HG03103 (cell line): ENCODE results near the gene ZFHX2.
A peak's percentile ranks its signal among the peaks of the same experiment; 100 is the strongest.

Experiments
- ATAC-seq: cut with Tn5 transposase; IDR thresholded peaks from one replicate; pipeline ENCODE4 v1.9.1; 2021; ENCODE audit warnings: low read depth; ENCODE audit not compliant: unreplicated experiment

Gene ZFHX2

DNA sequence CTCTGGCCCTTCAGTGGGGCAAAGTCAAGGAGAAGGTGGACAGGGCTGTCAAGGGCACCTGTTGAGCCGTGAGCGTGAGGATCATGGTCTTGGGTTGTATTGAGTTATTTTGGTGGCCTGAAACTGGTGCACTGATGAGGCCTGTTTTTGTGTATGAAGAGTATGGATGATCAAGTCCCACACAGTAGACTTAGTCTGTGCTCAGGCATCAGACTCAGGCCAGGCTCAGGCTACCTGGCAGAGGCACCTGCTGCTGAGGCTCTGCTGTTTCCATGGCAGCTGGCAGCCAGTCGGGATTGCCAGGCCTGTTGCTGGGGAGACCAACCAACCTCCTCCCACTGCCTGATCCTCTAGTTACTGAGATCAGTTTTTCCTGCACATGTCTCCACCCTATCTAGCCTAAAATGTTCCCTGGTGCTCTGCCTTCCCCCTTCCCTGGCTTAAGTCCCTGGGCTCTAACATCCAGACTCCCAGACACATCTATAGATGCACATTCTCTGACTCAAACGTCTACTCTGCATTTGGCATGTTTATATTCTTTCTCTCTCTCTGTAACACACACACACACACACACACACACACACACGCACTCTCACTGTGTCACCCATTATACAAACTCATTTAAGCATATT is 21.9 kb upstream of the ZFHX2 start:
- no peak for ATAC-seq

DNA sequence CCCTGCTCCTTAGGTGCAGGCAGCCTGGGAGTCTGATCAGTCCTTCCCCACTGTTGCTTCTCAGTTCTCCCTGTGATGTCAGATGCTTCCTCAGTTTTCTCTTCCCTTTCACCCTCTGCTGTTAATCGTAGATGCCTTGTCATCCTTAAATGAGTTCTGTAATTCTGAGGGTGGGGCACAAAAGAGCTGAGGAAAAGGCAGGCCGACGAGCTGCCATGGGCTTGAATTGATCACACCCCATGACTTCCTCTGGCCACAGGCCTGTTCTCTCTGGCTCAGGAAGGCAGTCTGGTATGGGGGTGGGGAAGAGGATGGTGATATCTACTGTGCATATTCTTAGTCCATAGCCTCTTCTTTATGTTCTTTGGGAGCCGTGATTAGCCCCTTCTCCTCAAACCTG is 21.3 kb upstream of the ZFHX2 start:
- no peak for ATAC-seq

DNA sequence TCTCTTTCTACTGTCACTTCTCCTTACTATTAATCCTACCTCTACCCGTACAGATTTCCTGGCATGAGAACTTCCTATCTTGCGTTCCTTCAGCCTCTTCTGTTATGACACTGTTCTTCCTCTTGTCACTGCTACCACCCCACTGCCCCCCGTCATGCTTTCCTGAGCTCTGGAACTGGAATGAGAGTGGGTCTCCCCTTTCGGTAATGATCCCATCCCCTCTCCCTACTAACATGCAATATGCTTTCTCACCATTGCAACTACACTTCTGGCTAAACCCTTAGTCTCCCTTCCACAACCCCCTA is 20.9 kb upstream of the ZFHX2 start:
- no peak for ATAC-seq

DNA sequence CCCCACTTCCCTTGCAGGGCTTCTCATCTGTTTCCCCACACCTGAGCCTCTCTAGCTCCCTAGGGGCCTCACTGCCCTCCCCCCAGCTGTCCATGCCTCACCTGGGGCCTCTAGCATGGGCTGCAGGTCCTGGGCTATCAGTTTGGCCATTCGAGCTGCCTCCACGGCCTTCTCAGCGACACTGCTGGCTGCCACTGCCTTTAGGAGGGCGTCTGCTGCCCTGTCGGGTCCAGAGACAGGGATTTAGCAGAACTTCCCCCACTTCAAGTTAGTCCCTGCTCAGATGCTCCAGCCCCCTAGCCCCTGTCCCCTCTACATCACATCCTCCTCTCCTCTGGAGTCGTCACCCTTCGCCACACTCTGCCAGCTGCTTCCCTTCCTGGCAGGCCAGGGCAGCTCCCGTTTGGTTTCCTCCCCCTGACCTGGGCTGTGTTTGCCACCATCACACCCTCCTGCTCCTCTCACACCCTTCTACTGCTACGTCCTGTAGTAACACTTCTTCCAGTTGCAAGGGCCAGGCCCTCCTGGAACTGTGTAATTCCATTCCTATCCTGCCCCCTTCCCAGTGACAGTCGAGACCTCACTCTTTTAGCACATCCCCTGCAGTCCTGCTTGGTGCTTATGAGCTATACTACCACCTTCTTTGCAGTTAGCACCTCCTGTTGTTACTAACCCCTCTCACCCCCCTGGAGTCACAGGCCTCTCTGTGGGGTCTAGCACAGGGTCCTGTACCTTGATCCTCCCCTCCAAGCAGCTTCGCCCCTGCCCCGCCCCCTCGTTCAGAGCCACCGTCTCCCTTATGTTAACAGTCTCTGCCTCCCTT is 20.3 kb upstream of the ZFHX2 start:
- ATAC-seq, result no peak

DNA sequence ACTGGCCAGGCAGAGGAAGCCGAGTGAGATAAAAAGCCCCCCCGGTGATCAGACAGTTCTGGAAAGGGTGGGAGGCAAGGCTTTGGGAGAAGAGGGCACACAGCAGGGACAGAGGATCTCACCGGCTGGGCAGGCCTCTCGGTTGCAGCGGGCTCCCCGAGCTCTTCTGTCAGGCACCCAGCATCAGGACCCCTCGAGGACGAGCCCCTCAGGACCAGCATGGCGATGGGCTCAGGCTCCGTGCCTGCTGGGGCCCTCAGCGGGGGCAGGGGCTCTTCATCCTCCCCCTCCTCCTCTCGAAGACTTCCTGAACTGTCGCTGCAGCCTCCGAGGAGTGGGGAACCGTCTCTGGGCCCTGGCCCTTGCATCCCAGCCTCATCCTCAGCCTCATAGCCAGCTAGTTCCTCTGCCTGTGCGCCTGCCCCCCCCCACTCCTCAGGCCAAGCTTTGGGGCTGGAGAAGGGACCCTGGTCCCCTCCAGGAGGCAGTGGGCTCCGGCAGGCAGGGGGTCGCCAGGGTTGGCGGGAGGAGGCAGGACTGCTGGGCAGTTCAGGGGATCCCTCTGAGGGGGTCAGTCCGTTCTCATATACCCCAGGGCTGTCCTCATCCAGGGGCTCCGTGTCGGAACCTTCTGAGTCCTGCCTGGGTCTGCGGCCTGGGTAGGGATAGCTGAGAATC is 19.4 kb upstream of the ZFHX2 start:
- no peak for ATAC-seq

DNA sequence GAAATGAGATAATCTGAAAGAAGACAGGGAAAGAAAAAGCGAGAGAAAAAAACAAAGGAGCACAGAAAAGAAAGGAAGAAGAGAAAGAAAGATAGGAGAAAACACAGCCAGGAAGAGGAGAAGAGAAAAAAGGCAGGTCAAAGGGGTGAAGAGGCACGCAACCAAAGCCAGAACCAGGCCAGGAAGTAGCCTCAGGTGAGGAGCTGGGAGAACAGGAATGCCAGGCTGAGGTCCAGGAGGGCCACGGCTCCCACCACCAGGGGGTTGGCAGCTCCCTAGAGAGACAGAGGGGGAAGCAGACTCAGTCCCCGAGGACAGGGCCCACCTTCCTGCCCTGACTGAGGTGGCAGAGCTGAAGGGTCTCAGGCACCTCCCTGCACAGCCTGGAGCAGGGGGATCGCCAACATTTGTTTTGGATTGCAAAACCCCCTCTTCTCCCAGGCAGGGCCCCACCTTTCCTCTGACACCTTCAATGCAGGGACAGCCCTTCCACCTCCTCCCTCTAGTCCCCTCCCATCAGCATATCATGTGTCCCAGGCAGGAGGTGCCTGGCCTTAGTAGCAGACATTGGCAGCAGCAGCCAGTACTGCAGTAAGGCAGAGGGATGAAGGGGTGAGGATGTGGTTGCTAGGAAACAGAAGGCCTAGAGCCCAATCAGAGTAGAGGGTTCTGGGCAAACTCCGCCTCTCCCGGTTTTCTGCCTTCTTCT is 18.0 kb upstream of the ZFHX2 start:
- no peak for ATAC-seq

DNA sequence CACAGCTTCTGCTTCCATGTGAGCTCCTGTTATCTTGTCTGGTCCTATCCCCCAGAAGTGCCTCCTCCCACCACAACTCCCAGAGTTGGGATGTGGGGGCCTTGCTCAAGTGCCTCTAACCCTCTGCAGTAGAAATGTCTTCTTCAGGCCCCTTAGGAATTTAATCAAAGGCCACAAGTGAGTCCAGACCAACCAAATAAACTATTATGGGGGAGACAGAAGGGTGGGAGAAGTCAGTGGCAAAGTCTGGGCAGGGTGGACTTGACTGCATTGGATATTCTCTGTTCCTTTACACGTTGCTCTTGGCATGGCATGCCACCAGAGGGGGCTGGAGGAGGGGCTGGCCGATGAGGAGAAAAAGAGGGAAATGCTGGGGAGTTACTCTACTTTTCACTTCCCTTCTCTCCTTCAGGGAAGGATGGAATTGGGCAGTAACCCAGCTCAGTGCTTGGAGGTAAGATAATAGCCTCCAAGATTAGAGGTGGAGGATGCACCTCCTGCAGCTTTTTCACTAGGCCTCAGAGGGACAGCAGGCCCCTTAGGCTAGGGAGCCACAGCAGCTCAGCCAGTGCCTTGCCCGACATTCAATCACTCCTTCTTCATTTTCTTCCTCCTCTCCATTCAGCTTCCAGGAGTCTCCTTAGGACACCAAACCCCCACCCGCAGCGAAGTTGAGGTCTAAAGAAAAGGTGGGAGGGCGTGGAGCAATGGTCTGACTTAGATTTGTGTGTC is 17.2 kb upstream of the ZFHX2 start:
- no peak for ATAC-seq

DNA sequence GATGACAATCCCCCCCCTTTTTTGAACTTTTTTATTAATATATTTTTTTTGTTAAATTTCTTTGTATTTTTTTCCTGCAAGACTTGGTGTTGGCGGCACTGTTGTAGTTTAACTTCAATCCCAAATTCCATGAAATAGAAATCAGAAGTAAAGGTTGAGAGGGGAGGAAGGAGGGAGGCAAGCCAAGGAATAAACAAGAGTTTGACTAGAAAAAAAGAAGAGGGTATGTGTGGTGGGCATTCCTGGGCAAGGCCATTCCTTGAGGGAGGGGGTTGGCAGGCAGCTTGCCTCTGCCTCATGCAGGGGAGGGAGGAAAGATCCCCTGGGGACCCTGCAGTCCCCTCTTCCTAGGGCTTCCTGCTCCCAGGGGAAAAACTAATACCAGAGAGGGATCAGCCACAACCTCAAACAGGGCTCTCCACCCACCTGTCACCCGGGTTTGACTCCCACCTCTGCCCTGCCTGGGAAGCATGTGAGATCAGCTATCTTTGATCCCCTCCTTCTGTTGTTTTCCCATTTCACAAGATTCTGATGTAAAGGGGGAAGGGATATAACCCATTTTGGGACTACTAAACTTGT is 16.5 kb upstream of the ZFHX2 start:
- ATAC-seq, result no peak

DNA sequence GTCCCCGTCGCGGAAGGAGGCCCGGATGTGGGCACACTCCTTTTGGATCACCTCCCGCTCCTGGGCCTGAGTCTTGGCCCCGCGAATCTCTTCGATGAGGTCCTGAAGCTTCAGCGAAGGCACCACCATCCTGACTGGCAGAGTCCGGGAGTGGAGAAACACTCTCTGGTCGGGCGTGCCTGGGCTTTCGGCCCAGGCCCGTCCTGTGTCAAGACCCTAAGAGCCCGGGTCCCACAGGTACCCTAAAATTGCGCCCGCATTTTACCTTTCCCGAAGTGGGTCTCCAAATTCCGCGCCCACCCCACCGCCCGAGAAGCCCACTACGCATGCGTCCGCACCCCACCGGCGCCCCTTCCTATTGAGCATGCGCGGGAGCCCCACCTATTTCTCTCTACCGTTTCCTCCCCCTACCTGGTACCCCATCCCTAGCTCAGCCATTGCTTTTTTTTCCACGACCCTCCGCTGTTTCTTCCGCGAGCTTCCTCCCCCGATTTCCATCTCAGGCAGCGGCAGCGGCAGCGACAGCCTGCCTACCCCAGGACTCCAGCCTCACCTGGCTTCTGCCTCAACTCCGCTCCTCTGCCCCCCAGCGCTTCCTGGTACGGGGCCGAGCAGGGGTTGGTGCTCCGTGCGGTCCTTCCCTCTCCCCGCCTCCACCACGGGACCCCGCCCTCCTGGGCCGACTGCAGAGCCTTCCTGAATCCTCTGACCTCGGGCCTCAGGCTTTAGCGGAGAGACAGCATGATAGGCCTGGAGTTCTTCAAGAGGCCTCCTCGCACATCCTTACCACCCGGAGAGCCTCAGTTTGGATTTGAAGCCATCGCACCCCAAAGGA is 15.8 kb upstream of the ZFHX2 start, which contains the start of gene AP1G2:
AP1G2 (minus strand) TSS at position 606 of the 835 bp plus-strand sequence; CDS start at position 129, 477 bp downstream.
- peak; percentile 83 for ATAC-seq

DNA sequence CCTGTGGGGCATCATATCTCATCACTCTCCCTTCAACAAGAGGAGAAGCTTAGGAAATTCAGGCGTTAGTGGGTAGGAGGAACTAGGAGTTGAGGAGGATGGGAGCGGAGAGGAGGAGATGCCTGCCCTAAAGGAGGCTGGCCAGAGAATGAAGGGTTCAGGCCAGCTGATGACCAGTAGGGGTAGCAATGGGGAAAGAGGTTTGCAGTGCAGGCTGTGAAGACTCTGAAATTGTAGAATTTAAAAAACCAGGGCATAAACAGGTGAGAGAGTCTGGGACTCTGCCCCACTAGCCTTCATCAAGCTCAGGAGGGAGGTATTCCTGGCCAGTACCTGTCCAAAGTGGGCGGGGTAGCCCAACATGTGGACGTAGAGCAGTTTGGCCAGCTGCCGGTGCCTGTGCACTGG is 15.2 kb upstream of the ZFHX2 start:
- ATAC-seq, result no peak

DNA sequence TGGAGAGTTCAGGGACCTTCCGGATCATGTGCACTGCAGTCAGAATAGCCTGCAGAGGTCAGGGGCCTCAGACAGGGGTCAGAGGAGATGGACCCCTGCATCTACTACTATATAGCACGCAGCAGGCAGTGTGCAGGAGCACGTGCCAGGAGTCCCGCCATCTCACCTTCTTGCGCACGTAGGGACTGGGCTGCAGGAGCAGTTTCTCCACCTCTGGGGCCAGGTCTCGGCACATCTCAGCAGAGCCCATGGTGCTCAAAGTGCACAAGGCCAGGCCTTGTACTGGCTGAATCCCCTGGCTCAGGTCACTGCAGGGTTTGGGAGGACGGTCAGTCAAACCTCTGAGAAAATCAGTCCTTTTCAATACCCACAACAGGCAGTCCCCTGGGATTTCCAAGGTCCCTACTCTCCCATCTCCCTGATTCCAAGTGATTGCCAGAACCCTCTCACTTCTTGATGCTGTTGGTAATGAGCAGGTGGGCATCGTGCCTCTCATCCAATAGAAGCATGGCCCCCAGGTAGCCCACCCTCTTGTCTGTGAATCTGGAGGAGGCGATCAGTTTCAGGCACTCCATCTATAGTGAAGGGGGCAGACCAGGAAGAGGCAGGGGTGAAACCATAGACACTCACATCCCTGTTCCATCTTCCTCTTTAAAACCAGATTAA is 14.7 kb upstream of the ZFHX2 start:
- no peak for ATAC-seq

DNA sequence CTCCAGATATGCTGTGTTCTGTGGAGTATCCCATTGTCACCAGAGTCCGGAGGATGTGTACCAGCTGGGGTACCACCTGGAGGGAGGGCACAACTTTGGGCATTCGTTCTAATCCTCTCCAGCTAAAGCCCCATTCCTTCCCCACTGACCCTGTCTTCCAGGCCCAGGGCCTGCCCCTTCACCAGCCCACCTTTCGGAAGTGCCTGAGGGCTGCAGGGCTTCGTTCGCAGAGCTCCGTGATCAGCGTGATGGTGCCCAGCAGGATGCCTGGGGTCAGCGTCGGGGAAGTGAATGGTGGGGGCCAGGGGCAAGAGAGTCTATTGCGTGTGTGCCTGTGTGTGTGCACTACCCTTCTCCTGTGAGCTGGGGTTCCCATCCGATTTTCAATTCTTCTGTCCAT is 14.1 kb upstream of the ZFHX2 start:
- no peak for ATAC-seq

DNA sequence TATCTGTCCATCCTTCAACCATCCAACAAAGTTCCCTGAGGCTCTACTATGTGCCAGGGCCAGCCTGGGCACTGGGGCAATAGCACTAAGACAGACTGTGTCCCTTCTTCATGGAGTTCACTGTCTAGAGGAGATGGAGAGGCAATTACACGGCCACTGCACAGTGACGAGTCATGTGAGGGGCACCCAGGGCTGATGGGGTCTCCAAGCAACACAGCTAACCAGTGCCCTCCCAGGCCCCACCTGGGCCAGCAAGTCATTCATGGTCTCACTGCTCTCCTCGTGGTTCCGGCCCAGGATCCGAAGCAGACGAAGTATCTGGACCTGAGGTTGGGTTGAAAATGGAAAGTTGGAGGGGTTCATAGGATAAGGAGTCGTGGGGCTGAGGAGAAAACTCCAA is 13.3 kb upstream of the ZFHX2 start:
- no peak for ATAC-seq

DNA sequence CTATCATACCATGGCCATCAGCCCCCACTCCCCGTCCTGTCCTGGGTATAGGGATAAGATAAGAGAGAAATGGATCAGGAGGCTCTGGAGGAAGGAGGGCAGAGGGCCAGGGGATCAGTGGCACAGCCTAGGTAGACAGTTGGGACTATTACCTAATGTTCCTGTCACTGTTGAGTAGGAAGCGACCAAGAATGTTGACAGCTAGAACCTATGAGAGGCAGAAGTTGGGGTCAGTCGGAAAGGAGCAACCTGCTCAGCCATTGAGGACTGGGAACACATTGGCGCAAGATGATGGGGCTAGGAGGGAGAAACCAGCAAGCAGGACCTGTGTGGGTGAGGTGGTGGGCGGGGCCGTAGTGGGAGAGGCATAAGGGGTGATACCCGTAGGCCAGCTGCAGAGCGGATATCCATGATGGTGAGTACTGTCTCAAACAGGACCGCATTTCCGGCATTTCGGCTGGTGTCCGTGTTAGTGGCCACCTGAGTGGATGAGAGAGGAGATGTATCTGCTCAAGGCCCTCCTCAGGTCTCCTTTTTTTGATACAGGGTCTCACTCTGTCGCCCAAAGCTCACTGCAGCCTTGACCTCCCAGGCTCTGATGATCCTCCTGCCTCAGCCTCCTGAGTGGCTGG is 12.7 kb upstream of the ZFHX2 start:
- no peak for ATAC-seq

DNA sequence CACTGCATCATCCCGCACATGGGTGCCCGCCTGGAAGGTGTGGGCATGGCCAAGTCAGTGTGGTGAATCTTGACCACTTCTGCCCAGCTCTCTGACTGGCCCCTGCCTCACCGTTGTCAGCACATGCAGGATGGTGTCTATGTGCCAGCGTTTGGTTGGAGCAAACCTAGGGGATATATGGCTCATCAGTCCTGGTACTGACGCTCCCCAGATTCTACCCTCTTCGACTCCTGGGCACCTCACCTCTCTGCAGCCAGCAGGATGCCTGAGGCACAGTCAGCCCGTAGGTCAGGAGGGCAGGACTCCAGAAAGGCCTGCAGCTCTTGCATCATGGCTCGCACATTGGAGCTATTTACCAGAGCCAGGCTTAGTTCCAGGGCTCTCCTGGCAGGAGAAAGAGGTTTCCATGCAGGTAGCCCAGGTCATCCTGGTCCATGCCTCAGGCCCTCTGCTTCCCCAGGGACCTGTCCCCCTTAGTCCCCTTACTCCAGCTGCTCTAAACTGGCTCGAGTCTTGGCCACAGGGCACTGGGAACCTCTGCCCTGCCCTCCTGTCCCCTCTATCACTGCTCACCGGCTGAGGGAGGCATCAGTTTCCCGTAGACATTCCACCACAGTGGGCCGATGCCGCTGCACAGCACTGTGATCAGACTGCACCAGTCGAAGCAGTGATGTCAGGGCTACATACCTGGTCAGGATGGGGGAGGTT is 12.1 kb upstream of the ZFHX2 start:
- no peak for ATAC-seq

DNA sequence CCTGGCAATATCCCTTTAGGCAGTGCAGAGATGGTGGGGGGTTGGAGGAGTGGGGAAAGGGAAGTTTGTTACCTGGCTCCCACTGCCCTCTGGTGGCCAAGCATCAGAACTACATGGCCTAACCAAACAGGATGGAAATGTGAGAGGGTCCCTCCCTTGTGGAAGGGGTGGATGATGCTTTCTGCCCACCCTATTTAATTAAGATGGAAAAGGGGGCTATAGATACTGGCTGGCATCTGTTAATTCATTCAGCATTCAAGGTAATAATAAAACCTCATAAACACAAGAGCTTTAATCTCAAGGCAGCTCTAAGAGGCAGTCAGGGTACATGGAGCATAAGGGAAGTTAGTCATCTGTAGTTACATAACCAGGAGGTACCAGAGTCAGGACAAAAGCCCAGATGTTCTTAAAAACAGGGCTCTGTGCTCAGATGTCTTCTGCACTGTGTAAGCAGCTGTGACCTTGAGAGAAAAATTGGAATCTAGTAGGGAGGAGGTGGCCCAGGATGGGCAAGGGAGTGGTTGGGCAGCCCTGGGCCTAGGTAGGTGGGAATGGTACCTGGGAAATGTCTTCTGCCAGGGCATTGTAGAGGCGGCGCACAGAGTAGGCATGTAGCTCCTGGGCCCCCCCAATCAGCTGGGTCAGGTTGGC is 11.4 kb upstream of the ZFHX2 start:
- no peak for ATAC-seq
